ENCODE data around the gene REPIN1.
"Not testable (repeated sequence)": the region's sequence is repeated elsewhere in the genome, so short reads cannot be mapped to it uniquely, and the experiment has no call there.

The REPIN1 gene

DNA sequence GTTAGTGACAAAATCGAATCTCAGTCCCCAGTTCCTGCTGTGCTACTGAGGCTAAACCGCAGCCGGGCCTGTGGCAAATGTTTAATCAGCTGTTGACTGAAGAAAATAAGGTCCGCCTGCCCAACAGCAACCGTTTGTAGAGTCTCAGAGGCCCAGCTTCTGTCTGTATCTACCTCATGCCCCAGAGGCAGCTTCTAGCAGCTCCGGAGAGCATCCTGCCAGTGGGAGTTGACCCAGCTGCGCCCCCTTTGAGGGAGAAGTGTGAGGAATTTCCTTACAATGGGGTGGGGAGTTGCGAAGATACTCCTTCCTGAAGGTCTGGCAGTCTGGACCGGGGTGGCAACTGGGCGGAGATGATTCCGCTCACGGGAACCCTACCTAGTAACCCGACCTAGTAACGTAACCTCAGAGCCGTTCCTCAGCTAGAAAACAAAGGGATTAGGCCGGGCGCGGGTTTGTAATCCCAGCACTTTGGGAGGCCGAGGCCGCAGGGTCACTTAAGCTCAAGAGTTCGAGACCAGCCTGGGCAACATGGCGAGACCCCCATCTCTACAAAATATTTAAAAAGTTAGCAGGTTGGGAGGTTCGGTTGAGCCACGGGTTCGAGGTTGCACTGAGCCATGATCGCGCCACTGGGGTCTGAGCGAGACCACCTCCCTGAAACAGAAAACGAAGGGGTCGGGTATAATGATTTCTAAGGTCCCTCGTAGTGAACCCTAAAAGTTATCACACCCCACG, 9.7 kb downstream of the REPIN1 start:
- DNase-seq, result peak; percentile 90

DNA sequence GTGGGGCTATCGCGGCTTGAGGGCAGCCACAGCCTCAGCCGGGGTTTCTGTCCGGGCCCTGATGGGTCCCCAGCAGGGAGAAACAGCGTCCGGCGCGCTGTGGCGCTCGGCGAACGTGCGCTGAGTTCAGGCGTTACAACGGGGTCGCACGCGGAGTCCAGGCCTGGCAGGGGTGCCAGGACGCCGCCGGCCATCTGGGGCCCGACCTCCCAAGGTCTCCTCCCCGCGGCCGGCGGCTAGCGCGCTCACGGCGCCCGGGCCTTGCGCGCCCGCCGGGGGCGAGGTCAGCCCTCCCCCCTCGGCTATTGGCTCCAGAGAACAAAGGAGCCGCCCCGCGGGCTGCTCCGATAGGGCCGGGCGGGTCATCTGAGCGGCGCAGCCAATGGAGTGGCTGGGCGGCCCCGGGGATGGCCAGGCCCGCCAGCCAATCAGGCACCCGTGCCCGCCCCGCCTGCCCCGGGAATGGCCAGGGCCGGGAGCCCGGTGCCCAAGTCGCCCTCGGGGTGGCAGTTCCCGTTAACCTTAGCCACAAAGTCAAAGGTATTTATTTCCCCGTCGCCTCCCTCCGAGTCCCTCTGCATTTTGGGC, 10.3 kb downstream of the REPIN1 start, which contains the start of gene ZNF775:
Gene ZNF775, plus strand, starts transcription at position 478 of the 588 bp plus-strand sequence. CDS start 9,141 bp downstream, outside the sequence.
- peak; percentile 93 for DNase-seq

DNA sequence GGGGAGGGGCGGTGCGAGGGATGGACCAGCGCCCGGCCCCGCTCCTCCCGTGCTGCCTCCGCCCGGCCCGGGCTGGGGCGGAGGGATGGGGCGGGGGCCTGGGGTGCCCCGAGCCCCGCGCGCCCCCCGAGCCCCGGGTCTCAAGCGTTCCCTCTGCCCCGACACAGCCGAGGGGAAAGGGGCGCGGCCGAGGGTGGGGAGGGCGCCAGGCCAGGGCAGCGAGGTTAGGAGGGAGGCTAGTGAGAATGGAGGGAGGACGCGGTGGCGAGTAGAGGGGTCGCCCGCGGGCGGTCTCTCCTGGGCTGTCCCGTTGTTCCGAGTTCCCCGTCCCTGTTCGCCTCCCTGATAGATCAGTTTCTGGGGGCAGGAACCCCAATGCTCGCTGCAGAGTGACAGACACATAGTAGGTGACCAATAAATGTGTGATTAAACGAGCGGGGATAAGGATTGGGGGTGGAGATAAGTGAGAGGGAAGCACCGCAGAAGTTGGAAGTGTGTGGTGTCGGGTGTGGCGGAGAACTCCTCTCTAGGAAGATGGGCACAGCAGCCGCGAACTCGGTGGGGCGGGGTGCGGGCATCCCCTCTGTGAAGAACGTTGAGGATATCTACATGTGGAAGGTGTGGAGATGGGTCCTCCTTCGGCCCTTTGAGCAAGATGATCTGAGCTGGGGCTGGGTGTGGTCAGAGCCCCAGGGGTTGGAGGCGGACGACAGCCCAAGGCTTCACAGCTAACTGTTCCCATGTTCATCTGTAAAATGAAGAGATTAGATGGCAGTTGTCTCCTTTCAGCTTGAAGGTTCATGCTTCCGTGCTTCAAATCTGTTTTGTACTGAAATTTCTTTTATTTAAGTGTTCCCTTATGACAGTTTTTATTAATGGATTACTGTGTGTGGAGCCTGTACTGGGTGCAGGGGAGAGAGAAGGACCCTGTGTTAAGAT, 11.1 kb downstream of the REPIN1 start:
- no peak for DNase-seq

DNA sequence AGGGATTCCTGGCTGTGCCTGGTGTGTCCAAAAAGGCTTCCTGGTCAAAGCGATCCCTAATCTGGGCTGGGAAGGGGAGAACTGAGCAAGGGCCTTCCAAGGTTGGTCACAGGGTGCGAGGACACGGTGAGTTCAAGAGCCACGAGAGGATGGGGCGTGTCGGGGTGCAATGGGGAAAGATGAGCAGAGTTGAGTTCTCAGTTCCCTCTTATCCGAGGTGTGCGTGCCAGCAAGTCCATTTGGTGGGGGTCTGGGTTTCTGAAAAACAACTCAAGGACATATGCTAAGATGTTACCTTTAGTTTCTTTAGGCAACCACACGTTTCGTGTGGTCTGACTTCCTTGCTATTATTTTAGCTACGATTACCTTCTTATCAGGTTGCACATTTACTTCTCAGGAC, 11.8 kb downstream of the REPIN1 start:
- no peak for DNase-seq

DNA sequence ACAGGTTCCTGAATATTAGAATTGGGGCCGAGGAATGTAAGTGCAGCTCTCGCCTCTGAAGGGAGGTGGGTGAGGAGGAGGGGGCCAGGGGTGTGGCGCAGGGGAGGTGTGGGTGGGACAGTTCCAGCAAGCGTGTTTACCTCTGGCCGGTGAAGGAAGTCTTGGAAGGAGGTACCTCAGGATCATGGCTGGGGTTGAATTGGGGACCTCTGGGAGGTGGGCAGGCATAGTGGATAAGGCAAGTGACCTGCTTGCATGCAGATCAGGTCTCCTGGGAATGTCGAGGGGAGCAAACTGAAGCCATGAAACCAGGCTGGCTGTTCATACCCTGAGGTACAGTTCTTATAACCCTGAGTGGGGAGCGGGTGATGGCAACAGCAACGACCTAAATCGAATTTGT, 12.5 kb downstream of the REPIN1 start:
- DNase-seq, result no peak

DNA sequence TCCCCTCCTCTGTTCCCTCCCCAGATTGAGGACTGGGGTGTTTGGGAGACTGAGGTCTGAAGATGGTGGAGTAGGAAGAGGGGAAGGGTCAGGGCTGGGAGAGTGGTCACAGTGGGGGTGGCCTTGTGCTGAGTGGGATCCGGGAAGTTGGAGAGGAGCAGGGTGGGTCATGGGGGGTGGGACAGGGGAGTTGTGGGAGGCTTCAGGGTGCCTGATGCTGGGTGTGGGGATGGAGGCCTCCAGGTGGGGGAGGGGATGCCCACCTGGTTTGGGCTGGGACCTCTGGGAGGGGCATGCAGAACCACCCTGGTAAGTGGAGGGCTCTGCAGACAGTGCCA, 13.1 kb downstream of the REPIN1 start:
- DNase-seq, result no peak

DNA sequence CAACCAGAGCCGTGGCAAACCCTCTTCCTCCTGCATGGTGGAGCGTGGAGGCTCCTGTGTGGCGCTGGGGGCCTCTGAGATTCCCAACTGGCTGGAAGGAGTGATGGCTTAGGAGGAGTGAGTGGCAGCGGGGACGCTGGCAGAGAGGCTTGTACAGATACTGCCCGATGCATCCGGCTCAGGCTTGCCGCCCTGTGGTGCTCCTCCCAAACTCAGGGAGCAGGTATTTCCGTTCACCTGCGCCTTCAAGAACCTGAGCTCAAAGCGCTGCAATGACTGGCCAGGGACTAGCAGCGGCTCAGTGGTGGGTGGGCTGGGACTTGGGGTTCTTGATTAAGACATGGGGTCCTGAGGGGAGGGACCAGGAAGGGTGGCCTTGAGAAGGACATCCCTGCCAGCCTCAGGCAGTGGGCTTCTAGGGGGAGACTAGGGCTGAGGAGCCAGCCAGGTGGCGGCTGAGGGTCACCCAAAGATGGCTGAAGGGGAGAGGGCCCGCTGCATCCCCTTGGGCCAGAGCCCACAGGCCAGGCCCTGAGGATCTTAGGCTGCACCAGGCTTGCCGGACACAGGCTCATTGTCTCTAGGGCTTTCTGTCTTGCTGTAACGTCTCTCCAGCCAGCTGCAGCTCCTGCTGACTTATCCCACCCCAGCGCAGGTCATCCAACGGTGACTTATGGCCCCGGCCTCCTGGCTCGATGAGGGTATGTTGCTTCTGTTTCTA, 13.7 kb downstream of the REPIN1 start:
- DNase-seq, result no peak

DNA sequence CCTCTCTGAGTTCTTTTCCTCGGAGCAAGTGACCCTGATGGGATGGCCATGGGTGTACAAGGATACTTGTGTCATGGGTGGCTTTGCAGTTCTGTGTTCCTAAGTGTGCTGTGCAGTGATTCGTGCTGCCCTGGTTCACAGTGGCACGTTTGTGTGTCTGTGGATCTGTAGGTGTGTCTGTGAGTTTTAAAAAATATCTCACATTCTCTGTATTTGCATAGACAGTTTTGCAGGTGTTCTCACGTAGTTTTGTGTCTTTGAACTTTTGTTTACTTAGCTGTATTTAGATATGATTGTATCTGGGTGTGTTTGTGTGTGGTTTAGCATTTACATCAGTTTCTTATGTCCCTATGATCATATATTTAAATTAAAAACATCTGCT, 14.2 kb downstream of the REPIN1 start:
- no peak for DNase-seq

DNA sequence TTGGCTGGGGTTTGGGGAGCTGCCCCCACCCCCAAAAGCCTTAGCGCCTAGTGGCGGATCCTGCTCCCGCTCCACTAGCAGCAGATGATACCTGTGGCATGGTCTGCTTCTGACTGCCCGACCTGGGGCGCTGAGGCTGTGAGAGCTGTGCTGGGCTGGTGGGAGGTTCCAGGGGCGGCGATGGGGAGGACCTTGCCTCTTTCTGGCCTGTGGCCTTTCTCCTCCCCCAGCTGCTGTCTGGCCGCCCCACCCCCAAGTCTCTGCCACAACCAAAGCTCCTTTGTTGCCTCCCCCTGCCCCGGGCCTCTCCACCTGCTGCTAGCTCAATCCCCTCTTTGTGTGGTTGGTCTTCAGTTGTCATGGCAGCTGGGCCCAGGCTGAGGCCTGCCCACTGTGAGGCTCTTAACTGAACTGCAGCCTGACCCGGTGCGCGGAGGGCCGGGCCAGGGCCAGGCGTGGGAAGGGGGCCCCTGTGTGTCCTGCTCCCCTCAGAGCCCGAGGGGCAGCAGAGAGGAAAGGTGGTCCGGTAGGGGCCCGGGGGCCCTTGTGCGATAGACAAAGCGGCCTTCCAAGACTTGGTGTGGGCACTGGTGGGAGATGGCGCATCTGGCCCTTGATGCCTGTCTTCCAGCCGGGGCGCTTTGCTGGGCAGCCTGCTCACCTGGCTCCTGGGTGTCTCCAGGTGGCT, 15.2 kb downstream of the REPIN1 start:
- DNase-seq, result no peak

DNA sequence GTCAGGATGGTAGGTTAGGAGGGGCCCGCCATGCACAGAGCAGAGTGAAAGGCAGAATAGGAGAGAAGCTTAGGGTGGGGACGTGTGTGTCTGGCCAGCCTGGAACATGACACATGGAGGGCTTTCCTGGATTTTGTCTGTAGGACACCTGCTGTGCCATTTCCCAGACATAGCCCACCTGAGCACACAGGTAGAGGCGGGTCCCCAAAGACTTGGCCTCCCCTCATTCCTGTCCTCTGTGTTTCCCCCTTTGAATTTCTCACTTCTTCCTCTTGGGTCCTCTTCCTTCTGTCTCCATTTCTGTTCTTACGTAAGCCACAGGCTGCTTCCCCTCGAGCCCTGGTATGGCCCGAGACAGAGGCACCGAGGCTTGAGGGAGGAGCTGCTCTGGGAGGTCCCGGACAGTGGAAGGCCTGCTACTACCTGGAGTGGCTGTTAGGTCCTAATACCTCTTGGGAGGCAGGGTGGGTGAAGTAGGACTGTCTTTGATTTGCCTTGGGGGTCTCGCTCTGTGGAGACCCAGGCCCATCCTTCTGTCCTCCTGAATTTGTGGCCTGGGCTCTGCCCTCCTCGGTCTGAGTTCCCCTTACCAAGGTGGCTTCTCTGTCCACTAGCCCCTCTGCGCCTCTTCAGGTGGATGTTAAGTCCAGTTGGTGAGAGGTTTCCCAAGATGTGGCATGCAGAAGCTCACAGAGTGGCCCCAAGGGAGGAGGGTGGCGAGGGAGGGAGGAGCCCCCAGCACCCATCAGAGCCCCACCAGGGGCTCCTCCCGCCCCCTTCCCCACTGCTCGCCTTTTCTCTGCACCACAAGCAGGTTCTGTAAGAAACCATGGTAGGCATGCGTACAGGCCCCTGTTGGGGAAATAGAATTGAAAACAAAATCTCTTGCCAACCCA, 16.0 kb downstream of the REPIN1 start:
- DNase-seq, result no peak

DNA sequence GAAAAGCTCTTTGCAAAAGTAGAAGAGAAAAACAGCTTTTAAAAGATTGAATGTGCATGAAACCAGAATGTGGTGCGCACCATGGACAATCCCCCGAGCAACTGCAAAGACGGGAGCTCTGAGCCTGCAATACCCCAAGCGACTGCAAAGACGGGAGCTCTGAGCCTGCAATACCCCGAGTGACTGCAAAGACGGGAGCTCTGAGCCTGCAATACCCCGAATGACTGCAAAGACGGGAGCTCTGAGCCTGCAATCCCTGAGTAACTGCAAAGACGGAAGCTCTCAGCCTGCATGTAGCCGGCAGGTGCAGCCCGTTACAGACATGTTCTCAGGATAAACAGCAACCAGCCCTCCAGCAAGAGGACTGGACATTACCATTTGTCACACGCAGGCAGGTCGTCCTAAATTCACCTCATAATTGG, 16.7 kb downstream of the REPIN1 start:
- no peak for DNase-seq

DNA sequence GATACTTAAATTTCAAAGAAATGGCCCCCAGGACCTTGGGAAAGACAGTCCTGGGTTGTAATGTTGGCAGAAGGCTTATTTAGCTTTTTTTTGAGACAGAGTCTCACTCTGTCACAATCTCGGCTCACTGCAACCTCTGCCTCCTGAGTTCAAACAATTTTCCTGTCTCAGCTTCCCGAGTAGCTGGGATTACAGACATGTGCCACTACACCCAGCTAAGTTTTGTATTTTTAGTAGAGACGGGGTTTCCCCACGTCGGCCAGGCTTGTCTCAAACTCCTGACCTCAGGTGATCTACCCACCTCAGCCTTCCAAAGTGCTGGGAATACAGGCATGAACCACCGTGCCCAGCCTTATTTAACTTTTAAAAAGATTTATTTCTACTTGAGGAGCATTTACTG, 17.3 kb downstream of the REPIN1 start:
- DNase-seq, result not testable (repeated sequence)

DNA sequence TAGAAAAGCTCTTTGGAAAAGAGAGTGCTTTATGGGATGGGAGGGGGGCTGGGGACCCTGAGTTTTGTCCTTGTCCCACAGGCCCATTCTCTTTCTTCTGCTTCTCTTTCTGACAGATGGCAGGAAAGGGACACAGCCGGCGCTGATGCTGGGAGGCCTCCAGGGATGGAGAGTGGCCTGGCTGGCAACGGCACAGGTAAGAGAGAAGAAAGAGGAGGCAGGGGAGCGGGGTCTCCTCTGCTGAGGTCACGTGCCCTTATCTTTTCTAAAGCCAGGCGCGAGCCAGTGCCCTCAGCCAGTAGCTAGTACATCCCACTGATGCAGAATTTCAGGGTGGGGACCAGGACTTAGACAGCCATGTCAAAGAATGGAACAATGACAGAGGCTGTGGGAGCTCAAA, 19.7 kb downstream of the REPIN1 start:
- no peak for DNase-seq

DNA sequence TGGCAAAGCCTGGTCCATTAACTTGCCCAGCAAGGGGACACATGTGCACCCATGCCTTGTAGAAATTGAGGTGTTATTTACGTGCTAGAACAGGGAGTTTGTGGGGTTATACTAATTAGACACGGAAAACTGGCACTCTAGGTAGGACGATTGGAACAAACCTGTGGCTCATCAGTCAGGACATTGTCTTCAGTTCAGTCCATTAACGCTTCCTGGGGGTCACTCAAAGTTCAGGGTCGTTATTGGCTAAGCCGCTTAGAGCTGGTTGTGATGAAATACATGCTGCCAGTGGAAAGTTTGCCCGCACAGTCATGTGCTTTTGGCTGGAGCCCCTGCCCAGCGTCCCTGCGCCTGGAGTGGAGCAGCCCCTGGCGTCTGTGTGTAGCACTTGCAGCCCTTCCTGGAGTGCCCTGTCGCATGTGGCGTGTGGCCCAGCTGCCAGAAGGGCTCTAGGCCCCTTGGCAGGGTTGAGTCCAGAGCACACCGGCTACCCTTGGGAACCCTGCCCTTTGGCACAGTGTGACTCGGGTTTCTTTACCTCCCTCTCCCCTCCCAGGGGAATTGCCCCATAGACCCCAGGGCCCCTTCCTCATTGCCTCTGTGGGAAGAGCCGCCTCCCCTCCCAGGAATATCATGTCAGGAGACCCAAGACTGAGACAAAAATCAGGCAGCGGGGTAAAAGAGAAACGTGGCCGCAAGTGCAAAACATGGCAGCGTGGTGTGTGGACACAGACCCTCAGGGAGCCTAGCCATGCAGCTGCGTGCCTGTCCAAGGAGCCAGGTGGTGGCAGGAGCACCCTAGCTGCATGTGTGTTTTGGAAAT, 20.3 kb downstream of the REPIN1 start:
- peak; percentile 84 for DNase-seq

DNA sequence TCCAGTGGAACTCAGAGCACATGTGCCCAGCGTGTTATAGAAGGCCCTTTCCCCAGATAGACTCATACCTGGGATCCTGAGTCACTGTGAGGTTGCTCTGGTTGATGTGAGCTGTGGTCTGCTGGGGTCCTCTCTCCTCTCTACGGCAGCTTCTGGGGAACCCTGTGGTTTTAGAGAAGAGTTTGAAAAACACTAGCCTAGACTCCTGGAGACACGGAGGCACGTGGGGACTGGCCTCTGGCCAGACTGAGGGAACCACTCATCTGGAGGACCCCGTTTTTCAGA, 20.9 kb downstream of the REPIN1 start:
- DNase-seq, result no peak

DNA sequence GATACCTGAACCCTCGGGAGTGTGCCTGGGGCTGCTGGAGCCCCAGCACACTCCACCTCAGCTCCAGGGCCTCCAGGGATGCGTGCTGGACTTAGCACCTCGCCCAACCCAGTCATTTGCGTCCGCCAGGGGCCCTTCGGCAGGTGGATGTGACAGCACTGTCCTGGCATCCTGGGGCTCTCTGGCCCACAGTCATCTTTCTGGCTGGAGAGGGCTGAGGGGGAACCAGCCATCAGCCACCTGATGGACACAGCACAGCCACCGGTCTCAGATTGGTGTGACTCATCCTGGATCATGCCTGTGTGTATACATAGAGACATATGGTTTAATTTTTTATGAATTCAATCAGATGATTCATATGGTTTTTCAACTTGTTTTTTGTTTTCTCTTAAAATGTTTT, 21.6 kb downstream of the REPIN1 start:
- no peak for DNase-seq

DNA sequence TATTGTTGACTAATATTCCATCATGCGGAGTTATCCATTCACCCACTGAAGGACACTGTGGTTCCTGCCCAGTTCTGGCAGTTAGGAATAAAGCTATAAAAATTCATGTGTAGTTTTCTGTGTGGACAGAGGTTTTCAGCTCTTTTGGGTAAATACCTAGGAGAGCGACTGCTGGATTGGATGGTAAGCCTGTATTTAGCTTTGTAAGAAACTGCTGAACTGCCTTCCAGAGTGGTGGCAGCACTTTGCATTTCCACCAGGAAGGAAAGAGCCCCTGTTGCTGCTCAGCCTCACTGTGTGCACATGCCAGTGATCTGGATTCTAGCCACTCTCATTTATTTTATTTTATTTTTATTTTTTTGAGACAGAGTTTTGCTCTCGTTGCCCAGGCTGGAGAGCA, 24.7 kb downstream of the REPIN1 start:
- DNase-seq, result no peak

DNA sequence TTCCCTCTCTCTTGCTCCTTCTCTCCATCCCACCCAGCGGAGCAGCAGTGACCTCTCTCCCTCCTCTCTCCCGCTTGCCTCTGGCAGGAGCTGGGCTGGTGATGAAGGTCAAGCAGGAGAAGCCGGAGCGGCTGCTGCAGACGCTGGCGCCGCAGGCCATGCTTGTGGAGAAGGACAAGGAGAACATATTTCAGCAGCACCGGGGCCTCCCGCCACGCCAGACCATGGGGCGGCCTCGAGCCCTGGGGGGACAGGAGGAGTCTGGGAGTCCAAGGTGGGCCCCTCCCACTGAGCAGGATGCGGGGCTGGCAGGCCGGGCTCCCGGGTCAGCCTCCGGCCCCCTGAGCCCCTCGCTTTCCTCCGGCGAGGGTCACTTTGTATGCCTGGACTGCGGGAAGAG, 27.8 kb downstream of the REPIN1 start:
- DNase-seq, result no peak

DNA sequence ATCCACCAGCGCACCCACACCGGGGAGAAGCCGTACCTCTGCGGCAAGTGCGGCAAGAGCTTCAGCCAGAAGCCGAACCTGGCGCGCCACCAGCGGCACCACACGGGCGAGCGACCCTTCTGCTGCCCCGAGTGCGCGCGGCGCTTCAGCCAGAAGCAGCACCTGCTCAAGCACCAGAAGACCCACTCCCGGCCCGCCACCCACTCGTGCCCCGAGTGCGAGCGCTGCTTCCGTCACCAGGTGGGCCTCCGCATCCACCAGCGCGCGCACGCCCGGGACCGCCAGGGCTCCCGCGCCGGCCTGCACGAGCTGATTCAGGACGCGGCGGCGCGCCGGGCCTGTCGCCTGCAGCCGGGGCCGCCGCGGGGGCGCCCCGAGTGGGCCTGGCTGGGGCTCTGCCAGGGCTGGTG, 28.2 kb downstream of the REPIN1 start:
- DNase-seq, result no peak

DNA sequence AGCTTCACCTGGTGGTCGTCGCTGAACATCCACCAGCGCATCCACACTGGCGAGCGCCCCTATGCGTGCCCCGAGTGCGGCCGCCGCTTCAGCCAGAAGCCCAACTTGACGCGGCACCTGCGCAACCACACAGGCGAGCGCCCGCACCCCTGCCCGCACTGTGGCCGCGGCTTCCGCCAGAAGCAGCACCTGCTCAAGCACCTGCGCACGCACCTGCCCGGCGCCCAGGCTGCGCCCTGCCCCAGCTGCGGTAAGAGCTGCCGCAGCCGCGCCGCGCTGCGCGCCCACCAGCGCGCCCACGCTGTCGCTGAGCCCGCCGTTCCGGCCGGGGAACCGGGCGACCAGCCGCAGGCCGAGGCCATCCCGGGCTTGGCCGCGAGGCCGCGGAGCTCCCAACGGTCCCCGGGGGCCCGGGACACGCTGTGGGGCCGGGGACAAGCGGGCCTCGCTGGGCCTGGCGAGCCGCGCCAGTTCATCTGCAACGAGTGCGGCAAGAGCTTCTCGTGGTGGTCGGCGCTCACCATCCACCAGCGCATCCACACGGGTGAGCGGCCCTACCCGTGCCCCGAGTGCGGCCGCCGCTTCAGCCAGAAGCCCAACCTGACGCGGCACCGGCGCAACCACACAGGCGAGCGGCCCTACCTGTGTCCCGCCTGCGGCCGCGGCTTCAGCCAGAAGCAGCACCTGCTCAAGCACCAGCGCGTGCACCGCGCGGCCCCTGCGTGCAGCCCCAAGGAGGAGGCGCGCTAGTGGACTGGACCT, 28.9 kb downstream of the REPIN1 start:
- DNase-seq, result no peak

Measured in DMS 273 treated with DMSO at 0.1 percent for 48 hours (cell line).